ENCODE data around the gene HSF2BP. TPM values are rescaled to one million over a fixed set of nuclear protein-coding genes. Genes with fewer than 3 reads are reported as not detected.

HSF2BP gene
- total and polyA plus RNA-seq, 8 donors: 0.11 to 0.32 (median 0.22) TPM

DNA sequence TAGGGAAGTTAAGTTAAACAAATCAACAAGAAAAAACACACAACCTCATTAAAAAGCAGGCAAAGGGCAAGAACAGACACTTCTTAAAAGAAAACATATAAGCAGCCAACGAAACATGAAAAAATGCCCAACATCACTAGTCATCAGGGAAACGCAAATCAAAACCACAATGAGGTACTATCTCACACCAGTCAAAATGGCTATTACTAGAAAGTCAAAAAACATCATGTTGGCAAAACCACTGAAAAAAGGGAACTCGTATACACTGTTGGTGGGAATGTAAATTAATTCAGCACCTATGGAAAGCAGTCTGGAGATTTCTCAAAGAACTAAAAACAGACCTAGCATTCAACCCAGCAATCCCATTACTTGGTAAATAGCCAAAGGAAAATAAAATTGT is 51.1 kb downstream of the HSF2BP start:
- 82 to 87% methylated on average over 3 of the region's 3 CpGs for WGBS, 2 donors
- no peak for ATAC-seq
- no peak for FAIRE-seq

DNA sequence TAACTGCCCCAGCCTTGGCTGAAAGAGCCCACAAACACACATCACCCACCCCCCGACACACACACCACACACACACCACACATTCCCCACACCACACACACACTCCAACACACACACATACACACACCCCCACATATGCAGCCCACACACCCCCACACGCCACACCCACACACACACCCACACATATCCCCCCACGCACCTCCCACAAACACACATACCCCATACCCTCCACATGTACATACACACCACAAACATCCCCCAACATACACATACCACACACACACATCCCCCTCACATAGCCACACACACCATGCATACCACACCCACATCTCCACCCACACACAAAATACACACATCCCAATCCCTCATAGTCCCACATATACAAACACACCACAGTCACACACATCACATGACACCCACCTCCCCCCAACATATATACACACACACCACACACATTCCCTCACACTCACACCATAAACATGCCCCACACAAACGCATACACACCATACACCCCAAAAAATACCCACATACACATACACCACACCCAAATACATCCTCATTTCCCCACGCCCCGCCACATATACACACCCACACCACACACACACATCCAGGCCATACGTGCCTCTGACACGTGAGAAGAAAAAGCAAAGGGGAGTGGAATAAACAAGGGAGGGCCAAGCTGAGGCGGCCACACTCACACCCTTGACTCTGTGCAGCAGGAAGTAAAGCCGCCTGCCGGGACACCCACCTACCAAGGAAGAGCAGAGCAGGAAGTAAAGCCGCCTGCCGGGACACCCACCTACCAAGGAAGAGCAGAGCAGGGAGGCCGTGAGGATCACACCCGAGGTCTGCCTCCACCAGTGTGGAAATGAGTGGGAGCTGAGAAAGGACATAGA is 53.7 kb downstream of the HSF2BP start:
- 87 to 92% methylated on average over 15 of the region's 15 CpGs for WGBS, 2 donors

More for the DNA sequence above, 51.1 kb downstream of the HSF2BP start:
- no peaks in the 10 kb centered on the region for H3K9me3 ChIP-seq
- H3K4me3 ChIP-seq: no peak overlapping the region
- DNase-seq: no peak
- no peak overlapping the region for H3K27ac ChIP-seq
- H3K27me3 ChIP-seq: no peaks in the 10 kb centered on the region
- no peaks in the 10 kb centered on the region for H3K36me3 ChIP-seq
- no peaks in the 10 kb centered on the region for H3K4me1 ChIP-seq
- TF ChIP-seq, protein P1, sequence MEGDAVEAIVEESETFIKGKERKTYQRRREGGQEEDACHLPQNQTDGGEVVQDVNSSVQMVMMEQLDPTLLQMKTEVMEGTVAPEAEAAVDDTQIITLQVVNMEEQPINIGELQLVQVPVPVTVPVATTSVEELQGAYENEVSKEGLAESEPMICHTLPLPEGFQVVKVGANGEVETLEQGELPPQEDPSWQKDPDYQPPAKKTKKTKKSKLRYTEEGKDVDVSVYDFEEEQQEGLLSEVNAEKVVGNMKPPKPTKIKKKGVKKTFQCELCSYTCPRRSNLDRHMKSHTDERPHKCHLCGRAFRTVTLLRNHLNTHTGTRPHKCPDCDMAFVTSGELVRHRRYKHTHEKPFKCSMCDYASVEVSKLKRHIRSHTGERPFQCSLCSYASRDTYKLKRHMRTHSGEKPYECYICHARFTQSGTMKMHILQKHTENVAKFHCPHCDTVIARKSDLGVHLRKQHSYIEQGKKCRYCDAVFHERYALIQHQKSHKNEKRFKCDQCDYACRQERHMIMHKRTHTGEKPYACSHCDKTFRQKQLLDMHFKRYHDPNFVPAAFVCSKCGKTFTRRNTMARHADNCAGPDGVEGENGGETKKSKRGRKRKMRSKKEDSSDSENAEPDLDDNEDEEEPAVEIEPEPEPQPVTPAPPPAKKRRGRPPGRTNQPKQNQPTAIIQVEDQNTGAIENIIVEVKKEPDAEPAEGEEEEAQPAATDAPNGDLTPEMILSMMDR (IDR thresholded peaks at IDR 0.05): no peak
- intact Hi-C loops (cut with DNase I): no loop called here

GRCh38 chr21:43604505-43605204 is 54.6 kb downstream of the HSF2BP start:
- FAIRE-seq (no peak), DNase-seq (no peak), ATAC-seq (no peak)
- H3K27ac ChIP-seq: no peak overlapping the region
- H3K4me3 ChIP-seq: no peak overlapping the region
- no peaks in the 10 kb centered on the region for H3K9me3 ChIP-seq
- no peaks in the 10 kb centered on the region for H3K27me3 ChIP-seq
- whole genome bisulfite sequencing, 2 donors: 84 to 89% methylated on average over 6 of the region's 6 CpGs
- H3K4me1 ChIP-seq: no peaks in the 10 kb centered on the region
- TF ChIP-seq, protein P1 (IDR thresholded peaks at IDR 0.05): no peak
- H3K36me3 ChIP-seq: no peaks in the 10 kb centered on the region
- intact Hi-C loops (cut with DNase I): no loop called here

More for the DNA sequence above, 53.7 kb downstream of the HSF2BP start:
- DNase-seq (no peak), ATAC-seq (no peak), FAIRE-seq (no peak)
- Histone ChIP-seq H3K4me1 (no peaks in the 10 kb centered on the region), H3K27me3 (no peaks in the 10 kb centered on the region), H3K27ac (no peak overlapping the region), H3K9me3 (no peaks in the 10 kb centered on the region), H3K36me3 (no peaks in the 10 kb centered on the region), H3K4me3 (no peak overlapping the region)
- intact Hi-C loops (cut with DNase I): no loop called here
- TF ChIP-seq, protein P1 (IDR thresholded peaks at IDR 0.05): no peak

GRCh38 chr21:43603641-43604504 is 55.4 kb downstream of the HSF2BP start:
- no peaks in the 10 kb centered on the region for H3K9me3 ChIP-seq
- TF ChIP-seq, protein P1 (IDR thresholded peaks at IDR 0.05): no peak
- H3K27me3 ChIP-seq: no peaks in the 10 kb centered on the region
- H3K27ac ChIP-seq: peak overlapping the region in 1 of 4 donors; percentile 20
- intact Hi-C loops (cut with DNase I): no loop called here
- H3K36me3 ChIP-seq: no peaks in the 10 kb centered on the region
- DNase-seq (no peak), ATAC-seq (peak in 1 of 4 donors; percentile 8), FAIRE-seq (no peak)
- no peak overlapping the region for H3K4me3 ChIP-seq
- WGBS, 2 donors: 78 to 83% methylated on average over 8 of the region's 8 CpGs
- no peaks in the 10 kb centered on the region for H3K4me1 ChIP-seq

Measured in pancreas (tissue), 10 donors.